Measurements from ENCODE around the gene TSPOAP1.

The TSPOAP1 gene

DNA sequence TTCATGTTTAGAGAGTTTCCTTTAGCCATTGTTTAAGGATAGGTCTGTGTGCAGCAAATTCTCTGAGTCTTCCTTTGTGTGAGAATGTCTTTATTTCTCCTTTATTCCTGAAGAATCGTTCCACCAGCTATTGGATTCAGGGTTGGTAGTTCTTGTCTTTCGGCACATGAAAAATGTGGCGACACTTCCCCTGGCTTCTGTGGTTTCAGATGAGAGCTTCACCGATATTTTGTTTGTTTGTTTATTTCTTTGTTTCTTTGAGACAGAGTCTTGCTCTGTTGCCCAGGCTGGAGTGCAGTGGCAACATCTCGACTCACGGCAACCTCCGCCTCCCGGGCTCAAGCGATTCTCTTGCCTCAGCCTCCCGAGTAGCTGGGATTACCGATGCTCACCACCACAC, 66.4 kb downstream of the TSPOAP1 start:
- no peak for DNase-seq (ENCODE audit: low spot score)

DNA sequence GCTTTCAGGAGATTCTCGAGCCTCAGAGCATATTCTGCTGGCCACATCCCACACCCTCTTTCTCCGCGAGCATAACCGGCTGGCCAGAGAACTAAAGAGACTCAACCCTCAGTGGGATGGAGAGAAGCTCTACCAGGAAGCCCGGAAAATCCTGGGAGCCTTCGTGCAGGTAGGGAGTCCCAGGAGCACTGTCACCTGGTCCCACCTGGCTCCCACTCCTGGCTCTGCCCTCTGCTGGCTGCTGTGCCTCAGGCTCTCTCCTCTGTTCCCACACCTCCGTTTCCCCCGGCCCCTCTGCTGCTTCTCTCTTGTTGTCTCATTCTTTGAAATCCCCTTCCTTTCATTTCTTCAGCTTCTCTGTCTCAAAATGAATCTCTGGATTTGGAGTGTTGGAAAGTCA, 73.8 kb downstream of the TSPOAP1 start:
- DNase-seq (ENCODE audit: low spot score): no peak

DNA sequence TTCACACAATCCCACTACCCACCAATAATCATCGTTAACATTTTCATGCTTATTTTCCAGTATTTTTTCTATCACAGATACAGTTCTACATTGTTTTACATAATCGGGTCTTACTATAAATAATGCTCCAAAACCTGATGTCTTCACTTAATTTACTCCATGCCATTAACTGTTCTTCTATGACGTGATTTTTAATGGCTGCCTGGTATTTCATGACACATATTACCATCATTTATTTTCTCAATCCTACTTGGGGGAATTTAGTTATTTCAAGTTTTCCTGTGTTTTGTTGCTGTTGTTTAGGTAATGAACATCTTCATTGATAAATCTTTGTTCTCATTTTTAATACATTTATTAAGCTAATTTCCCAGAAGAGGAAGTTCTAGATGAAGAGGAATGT, 75.5 kb downstream of the TSPOAP1 start:
- no peak for DNase-seq (ENCODE audit: low spot score)

DNA sequence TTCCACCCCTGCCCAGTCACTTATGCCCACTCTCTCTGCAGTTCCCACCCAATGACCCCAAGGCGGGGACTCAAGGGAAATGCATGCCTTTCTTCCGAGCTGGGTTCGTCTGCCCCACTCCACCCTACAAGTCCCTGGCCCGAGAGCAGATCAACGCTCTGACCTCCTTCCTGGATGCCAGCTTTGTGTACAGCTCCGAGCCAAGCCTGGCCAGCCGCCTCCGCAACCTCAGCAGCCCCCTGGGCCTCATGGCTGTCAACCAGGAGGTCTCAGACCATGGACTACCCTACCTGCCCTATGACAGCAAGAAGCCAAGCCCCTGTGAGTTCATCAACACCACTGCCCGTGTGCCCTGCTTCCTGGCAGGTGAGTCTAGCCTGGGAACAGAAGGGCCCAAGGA, 76.5 kb downstream of the TSPOAP1 start:
- DNase-seq (ENCODE audit: low spot score): no peak

Data from RKO (cell line).